Activated CD8-positive, alpha-beta memory T cell treated with anti-CD3 and anti-CD28 coated beads for 24 hours (primary cell): ENCODE measurements around the gene HPSE2.

Source experiments
- DNase-seq: peaks from one replicate; pipeline ENCODE4 v3.0.0-alpha.2; 2020

HPSE2 gene

DNA sequence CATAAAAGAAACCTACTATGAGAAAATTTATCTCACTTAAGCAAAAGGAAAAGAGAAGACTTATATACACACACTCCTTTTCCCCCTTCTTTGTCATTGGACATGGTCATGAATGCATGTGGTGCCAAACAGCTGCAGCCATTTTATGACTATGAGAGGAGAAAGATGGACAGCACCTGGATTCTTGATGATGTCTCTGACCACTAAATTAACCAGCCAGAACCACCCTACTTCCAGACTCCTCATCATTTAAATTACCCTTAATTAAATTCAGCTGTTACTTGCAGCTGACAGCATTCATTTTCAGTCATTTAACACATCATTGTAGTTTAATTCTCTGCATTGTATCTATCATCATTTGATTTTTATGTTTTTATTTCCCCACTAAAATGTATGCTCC lies 409.9 kb downstream of the HPSE2 start:
- DNase-seq: no peak

DNA sequence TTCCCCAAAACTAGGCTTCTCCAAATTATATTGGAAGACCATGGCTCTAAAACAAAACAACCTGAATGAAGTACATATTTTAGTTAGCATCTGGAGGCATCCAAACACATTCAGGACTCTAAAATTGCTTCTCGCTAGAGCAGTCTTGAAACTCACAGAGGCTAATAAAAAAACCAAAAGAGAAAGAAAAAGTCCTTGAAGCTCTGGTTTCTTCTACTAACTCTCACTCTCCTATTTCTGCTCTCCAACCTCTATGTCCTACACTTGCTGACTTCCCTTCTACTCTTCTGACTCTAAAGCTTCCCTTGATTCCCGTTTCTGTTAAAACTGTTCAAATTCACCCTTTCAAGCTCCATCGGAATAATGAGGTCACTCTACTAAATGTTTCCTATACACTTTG lies 418.3 kb downstream of the HPSE2 start:
- DNase-seq: no peak

DNA sequence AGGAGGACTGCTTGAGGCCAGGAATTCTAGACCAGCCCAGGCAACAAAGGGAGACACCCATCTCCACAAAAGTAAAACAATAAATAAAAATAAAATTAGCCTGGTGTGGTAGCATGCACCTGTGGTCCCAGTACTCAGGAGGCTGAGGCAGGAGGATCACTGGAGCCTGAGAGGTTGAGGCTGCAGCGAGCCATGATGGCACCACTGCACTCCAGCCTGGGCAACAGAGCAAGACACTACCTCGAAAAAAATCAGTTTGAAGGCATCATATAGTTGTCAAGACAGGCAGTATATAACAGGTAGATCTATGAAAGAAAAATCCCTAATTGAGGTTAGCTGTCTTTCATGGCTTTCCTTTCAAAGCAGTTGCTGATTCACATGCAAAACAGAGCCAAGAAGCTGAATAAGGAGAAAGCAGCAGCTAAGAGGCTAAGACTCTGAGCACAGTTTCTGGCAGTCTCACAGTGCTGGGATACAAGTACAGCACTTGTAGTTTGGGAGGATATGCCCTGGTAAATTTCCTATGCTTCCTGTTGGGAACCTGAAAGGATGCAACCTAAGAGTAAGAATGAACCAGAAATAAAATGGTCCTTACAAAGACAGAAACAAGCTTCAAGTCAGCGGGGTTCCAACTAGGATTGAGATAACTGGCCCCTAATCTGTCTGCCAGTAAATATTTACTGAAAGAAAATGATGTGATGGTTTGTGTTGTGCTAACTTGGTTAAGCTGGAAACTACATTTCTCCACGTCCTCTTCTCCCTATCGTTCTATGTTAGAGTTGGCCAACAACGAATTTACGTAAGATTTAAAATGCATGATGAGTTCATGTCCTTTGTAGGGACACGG lies 420.4 kb downstream of the HPSE2 start:
- no peak for DNase-seq

DNA sequence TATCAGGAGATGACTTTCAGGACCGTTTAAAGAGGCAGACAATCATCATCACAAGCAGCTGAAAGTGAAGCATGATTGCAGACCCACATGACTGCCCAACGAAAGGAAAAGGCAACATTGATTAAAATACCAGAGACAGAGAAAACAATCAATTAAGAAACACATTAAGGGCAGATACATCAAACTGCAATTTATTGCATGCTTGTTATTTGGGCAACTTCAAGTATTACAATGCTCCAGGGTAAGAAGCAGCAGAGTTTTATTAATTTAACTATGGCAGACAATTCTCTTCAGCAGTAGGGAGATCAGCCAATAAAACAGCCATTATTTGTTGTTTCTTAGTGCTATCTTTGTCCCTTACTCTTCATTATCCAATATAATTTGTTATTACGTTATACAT lies 421.2 kb downstream of the HPSE2 start:
- DNase-seq: no peak

DNA sequence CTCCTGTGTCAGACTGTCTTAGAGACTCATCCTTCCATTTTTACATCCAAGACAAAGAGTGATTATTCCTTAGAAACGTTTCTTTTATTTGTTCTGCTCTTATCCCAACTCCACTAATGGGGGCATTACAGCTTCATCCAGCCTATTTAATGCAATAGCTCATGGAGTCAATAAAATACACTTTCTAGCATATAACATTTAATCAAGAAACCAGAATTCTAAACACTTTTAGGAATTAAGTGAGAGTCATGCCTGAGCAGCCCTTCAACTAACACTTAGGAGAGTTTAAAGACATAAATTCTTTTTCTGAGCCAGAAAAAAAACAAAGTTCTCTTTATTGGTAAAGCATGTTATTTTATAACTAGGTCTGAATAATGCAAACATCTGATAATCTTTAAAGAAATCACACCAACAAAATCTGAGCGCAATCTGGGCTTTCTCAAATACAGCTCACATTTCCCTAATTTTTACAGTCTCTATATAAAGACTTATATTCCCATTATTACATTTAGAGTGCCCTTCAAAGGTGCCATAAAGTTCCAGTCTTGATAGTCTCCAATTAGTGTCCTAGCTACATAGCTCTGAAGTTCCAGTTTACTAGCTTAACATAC lies 427.3 kb downstream of the HPSE2 start:
- DNase-seq: no peak

DNA sequence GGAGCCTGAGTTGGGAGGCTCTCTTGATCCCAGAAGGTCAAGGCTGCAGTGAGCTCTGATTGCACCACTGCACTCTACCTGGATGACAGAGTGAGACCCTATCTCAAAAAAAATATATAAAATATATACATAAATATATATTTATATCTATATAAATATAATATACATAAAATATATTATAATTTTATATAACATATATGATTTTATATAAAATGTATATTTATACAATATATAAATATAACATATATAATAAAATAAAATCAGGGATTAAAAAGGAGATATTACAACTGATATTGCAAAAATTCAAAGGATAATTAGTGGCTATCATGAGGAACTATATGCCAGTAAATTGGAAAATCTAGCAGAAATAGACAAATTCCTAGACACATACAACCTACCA lies 435.4 kb downstream of the HPSE2 start:
- no peak for DNase-seq

DNA sequence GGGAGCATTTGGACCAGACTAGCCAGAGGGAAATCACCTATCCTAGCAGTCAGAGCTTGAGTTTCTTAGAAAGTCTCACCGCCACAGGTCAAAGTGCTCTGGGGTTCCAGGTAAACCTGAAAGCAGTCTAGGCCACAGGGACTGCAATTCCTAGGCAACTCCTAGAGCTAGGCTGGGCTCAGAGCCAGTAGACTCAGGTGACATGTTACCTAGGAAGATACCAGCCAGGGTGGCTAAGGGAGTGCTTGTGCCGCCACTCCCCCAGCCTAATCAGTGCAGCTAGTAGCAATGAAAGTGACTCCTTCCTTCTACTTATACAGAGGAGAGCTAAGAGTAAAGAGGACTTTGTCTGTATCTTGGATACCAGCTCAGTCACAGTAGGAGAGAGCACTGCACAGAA lies 440.2 kb downstream of the HPSE2 start:
- no peak for DNase-seq

DNA sequence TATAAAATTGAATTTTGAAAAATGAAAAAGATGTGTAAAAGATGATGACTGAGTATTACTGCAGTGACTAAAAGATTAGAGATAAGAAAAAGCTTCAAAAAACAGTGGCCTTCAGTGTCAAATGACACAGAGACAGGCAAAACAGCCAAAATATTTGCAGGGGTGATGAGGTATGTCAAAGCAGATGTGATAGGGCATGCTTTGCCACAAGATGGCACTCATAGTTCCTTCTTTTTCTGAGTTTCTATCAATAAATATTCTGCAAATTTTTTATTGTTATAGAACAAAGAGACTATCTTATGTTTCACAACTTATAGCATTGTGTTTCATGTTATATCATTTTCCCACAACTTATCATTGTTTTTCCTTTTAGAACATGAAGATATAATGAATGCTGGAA lies 444.8 kb downstream of the HPSE2 start:
- no peak for DNase-seq

DNA sequence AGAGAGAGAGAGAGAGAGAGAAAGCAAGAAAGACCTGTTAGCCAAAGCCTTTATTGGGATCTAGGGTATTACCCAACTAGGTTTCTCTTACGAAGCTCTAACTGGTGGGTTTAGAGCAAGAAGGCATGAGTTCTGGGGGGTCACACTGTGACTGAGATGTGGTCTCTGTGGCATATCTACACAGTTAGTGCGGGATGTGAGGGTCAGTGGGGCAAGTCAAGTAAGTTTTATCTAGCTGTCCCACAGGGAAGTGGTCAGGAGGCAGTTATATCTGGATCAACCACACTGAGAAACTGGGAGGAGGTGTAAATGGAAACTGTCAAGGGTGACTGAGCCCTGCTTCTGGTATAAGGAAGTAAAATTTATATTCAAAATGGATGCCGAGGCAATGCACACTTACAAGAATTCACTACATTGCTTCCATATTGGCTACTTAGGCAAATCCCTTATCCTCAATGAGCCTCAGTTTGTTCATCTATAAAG lies 457.3 kb downstream of the HPSE2 start:
- no peak for DNase-seq

DNA sequence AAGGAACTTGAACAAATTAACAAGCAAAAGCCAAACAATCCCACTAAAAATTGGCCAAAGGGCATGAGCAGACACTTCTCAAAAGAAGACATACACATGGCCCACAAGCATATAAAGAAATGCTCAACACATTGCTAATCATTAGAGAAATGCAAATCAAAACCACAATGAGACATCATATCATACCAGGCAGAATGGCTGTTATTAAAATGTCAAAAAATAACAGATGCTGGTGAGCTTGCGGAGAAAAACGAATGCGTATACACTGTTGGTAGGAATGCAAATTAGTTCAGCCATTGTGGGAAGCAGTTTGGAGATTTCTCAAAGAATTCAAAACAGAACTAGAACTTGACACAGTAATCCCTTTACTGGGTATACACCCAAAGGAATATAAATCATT lies 477.2 kb downstream of the HPSE2 start:
- DNase-seq: no peak

DNA sequence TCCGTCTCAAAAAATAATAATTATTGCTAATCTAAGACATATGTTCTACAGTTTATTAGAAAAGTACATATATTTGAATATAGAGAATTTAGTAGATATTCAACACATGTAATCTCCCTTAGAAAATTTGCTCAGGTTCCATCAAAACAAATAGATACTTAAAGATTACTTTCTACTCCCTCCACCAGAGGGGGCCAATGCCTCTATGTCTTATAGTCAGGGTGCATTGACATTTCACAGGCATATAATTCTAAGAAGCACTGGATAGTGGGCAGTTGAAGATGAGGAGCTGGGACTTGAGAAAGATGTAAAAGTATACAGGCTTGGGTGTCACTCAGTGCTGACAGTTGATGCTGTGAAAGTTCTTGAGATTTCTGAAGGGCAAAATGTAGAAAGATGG lies 487.4 kb downstream of the HPSE2 start:
- no peak for DNase-seq

DNA sequence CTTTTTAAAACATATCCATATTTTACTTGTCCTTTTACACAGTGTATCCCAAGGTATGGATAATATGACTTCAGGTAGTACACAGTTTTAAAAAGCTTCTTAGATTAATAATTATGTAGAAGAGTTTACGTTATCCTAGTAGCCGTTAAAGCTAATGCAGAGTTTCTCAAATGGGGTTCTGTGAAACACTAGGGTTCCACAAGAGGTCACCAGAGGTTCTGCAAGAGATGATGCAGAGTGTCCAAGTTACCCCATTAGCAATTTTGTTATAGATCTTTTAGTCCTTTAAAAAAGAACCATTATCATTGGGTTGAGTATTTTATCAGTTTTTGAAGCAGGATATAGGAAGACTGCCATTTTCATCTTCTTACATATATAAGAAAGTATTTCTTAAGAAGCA lies 490.0 kb downstream of the HPSE2 start:
- no peak for DNase-seq

DNA sequence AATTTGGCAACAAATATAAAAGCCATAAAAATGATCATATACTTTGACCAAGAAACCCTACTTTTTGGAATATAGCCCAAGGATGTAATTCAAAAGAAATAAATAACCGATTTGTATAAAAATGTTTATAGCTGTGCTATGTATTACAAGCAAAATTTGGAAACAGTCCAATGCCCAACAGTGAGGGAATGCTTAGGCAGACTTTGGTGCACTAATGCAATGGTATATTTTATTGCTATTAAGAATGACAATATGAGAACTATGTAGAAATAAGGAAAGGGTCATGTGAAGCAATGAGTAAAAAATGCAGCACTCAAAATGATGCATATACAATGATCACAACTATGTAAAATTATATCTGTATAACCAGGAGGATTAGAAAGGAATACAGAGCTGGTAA lies 515.1 kb downstream of the HPSE2 start:
- DNase-seq: no peak

DNA sequence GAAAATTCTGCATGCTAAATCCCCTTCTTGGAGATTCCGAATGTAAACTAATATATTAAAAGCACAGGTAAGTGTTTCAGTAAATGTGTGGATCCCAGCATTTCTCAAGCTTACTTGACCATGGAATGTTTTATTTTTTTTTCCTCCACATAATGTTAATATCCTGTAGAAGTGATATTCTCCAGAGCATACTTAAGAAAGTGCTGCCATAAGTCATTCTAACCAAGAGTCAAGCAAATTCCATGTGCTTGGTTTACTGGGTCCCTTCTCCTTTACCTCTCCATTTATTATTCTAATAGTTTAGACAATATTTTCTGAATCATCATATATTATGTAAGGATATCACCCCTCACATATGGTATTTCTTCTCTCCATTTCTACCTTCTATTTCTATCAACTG lies 522.1 kb downstream of the HPSE2 start:
- DNase-seq: no peak

DNA sequence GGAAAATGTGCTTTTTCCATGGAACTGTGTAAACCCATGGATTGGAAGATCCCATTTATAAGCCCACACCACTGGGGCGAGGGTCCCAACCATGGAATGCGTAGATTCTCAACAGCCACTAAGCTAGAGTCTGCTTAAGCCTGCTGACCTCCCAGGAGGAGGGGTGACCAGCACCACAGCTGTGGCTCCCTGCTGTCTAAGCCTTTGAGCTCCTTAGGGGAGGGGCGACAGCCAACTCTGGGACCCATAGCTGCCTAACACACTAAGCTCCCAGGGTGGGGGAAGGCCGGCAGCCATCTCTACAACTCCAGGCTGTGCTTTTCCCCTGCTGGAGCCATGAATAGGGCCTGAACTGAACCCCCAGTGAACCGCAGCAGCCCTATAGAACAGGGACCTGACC lies 539.1 kb downstream of the HPSE2 start:
- no peak for DNase-seq

DNA sequence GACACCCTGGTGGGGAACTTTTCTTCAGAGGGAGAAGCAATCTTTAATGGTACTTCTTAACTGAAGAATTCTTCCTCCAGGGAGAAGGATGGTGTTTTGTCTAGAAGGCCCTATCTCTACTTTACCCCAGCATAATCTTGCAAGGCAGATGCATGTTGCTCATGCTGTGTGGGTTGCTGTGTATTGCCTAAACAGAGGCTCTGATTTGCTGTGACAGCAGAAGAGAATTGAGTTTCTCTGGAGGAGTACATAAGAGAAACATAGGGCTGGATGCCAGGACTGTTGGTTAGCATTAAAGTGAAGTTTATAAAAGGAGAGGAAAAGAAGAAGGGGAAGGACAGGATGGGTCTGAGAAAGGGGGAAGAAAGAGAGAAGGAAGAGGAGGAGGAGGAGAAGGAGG lies 540.8 kb downstream of the HPSE2 start:
- no peak for DNase-seq

DNA sequence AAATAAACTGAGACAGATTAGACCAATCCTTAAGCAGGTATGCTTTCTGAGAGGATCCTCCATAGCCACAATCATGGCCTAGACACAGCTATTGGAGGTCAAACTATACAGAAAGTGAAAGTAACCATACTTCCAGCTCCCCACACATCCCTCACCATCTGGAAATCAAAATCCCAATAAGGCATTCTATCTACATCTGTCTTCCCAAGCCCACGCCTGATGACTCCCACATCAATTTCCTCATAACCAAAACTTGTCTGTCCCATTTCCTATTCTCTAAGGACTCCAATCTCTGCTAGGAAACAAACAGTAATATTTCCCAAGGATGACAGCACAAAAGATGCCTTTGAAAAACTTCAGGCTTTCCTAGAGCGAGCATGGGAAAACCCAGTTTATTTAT lies 541.6 kb downstream of the HPSE2 start:
- DNase-seq: no peak

DNA sequence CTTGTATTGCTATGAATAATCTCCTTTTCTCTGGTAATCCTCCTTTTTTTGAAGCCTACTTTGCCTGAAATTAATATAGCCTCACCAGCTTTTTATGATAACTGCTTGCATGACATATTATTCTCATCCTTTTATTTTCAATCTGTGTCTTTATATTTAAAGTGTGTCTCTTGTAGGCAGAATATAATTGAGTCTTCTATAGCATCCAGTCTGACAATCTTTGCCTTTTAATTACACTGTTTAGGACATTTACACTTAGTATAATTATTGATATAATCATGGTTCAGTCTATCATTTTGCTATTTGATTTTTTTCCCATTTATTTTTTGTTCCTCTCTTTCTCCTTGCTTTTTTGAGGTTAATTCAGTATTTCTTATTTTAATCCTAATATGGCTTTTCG lies 548.0 kb downstream of the HPSE2 start:
- no peak for DNase-seq

DNA sequence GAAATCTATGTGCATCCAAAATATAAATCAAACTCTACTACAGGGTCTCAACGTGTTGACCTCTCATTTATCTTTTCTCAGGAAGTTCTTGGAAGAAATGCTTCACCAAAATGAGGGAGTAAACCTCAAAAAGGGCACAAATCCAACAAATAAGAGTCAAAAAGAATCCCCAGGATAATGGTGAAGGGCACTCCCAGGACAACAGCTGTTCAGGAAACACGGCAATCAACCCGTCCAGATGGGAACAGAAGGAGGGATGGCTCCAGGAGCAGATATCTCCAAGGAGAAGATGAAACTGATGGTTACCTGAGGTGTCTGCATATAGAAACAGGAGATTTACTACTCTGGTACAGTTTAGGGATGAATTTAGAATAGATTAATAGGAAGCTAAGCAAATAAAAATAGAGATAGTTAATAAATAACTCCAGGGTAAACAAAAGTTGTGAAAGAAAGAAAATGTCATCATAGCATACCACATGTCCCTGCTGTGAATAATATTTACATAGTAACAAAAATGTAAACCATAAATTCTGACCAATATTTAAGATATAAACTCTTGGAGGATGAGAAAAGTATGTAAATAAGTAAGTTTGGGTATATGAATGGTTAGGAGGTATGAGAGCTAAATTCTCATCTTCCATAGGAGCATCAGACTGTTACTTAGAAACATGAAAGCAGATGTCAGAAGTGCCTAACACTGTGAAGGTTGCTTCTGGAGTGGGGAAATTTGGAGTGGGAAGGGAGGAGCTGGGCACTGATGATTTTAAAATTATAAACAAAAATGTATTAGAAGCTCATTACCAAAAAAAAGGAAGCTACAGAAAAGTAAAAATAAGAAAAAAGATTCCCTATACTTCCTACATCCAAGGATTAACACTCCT lies 551.4 kb downstream of the HPSE2 start:
- DNase-seq: no peak

DNA sequence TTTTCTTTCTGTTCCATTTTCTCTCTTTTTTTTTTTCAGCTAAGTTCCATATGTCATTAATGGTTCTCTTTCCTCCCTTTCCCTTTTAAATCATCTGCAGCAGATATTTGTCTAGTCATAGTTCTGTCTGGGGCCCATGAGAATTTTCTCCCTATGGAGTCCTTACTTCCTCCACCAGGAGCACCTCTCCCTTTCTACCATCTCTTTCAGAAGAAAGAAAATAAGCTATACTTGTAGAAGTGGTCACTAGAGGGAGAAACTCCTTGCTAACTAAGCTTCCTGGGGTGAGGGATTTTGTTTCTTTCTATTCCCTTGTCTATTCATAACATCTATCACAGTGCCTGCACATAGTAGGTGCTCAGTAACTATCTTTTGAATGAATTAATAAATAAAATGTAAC lies 558.8 kb downstream of the HPSE2 start:
- no peak for DNase-seq

DNA sequence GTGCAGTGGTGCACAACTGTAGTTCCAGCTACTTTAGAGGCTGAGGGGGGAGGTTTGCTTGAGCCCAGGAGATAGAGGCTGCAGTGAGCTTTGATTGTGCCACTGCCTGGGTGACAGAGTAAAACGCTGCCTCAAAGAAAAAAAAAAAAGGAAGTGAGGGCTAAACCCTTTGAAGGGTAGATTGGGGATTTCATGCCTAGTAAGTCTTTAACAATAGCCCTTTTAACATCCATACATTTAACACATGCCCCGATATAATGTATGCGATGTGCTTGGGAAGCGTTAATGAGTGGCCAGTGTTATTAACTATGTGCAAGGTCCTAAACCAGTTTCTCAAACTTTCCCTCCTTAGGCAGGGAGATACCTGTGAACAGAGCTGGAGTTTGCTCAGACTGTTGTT lies 559.8 kb downstream of the HPSE2 start:
- no peak for DNase-seq

DNA sequence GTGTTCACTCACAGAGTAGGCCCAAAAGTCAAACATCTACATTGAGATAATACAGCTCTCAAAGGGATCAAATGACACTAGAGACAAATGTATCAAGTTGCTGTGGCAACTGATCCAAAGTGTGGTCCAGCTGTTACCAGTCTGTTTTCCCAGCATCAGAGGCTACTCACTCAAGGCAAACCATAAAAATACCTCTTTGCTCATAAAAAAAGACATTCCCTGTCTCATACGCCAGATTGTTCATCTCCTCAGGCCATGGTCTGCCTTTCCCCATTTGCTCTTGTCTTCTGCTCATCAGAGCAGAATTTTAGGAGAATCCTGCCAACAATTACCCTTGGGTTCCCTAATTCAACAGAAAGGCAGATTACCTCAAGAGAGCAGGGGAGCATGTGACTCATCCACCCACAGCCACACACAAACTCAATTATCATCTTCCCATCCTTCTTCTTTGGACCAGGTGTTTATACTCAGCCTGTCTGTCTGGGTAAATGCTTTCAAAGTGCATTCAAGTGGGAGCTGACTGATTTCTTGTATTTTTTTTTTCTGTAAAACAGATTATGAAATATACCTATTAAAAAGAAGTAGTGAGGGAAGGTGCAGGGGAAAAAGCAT lies 562.4 kb downstream of the HPSE2 start:
- DNase-seq: no peak

DNA sequence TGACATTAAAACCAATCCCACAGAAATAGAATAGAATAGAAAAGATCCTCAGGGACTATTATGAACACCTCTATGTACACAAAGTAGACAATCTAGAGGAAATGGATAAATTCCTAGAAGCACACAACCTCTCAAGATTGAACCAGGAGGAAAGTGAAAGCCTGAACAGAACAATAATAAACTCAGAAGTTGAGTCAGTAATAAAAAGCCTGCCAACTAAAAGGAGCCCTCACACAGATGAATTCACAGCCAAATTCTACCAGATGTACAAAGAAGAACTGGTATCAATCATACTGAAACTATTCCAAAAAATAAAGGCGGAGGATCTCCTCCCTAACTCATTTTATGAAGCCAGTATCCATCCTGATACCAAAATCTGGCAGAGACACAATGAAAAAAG lies 568.6 kb downstream of the HPSE2 start:
- DNase-seq: no peak
